Liver (tissue), 9 donors: ENCODE data around the gene ANKZF1. TPM values are rescaled to one million over a fixed set of nuclear protein-coding genes. Genes with fewer than 3 reads are reported as not detected.

Experiments
- DNase-seq: peaks from one replicate; pipeline ENCODE4 v3.0.0-alpha.2; 2017; ENCODE audit warnings: low spot score
- H3K27ac ChIP-seq, 2 donors: one replicate each; pipeline ENCODE4 v1.7.0; 2013; ENCODE audit warnings: inconsistent platforms in 2 of 2, low read length in 2 of 2, control low read depth in 1 of 2, low read depth in 1 of 2, mild to moderate bottlenecking in 1 of 2
- H3K27me3 ChIP-seq, 4 donors: one replicate each; pipeline versions ENCODE4 v1.6.1 to v1.7.0; 2013; ENCODE audit warnings: low read length in 3 of 4, inconsistent platforms in 1 of 4, mild to moderate bottlenecking in 1 of 4, moderate library complexity in 1 of 4; ENCODE audit not compliant: control insufficient read depth in 4 of 4, insufficient read depth in 4 of 4
- H3K36me3 ChIP-seq, 4 donors: one replicate each; pipeline versions ENCODE4 v1.6.1 to v1.7.0; 2013; ENCODE audit warnings: low read length in 3 of 4, mild to moderate bottlenecking in 3 of 4, low read depth in 1 of 4, moderate library complexity in 1 of 4; ENCODE audit not compliant: control insufficient read depth in 4 of 4, insufficient read depth in 3 of 4
- H3K4me1 ChIP-seq, 4 donors: one replicate each; pipeline versions ENCODE4 v1.6.1 to v1.7.0; 2013; ENCODE audit warnings: low read length in 3 of 4, mild to moderate bottlenecking in 3 of 4, moderate library complexity in 1 of 4; ENCODE audit not compliant: control insufficient read depth in 4 of 4, insufficient read depth in 4 of 4
- H3K4me3 ChIP-seq, 3 donors: one replicate each; pipeline versions ENCODE4 v1.6.1 to v1.7.0; 2013; ENCODE audit warnings: low read length in 3 of 3, control low read depth in 1 of 3, low read depth in 1 of 3, mild to moderate bottlenecking in 1 of 3
- H3K9ac ChIP-seq, 2 donors: one replicate each; pipeline ENCODE4 v1.7.0; 2013; ENCODE audit warnings: low read length in 2 of 2, mild to moderate bottlenecking in 2 of 2, moderate library complexity in 2 of 2, control low read depth in 1 of 2, low read depth in 1 of 2
- H3K9me3 ChIP-seq, 4 donors: one replicate each; pipeline versions ENCODE4 v1.6.1 to v1.7.0; 2013; ENCODE audit warnings: low read length in 3 of 4; ENCODE audit not compliant: control insufficient read depth in 4 of 4
- CTCF ChIP-seq: fragments of 150-350 bp; IDR thresholded peaks from 2 replicates; pipeline ENCODE4 v1.5.1; 2017; ENCODE audit warnings: improper control_type of control experiment, low read depth, low read length; ENCODE audit not compliant: missing input control
- EGR1 ChIP-seq, 2 donors: IDR thresholded peaks; 2 replicates each; pipeline ENCODE4 v1.6.1; 2016 to 2018; ENCODE audit warnings: antibody characterized with exemption in 2 of 2, low read depth in 2 of 2
- FOXA1 ChIP-seq: IDR thresholded peaks from 2 replicates; pipeline ENCODE4 v1.6.1; 2016; ENCODE audit warnings: antibody characterized with exemption
- FOXA2 ChIP-seq: IDR thresholded peaks from 2 replicates; pipeline ENCODE4 v1.6.1; 2016; ENCODE audit warnings: antibody characterized with exemption
- GABPA ChIP-seq, 2 donors: IDR thresholded peaks in 1 of 2; conservative IDR thresholded peaks in 1 of 2; 2 replicates each; pipeline ENCODE4 v1.6.1; 2016; ENCODE audit warnings: antibody characterized with exemption in 2 of 2, mild to moderate bottlenecking in 1 of 2, moderate library complexity in 1 of 2
- HNF4A ChIP-seq, 2 donors: conservative IDR thresholded peaks; 2 replicates each; pipeline ENCODE4 v1.6.1; 2016; ENCODE audit warnings: antibody characterized with exemption in 2 of 2, mild to moderate bottlenecking in 2 of 2
- HNF4G ChIP-seq: IDR thresholded peaks from 2 replicates; pipeline ENCODE4 v1.6.1; 2016; ENCODE audit warnings: antibody characterized with exemption
- MAX ChIP-seq: IDR thresholded peaks from 2 replicates; pipeline ENCODE4 v1.6.1; 2016; ENCODE audit warnings: antibody characterized with exemption
- NR2F2 ChIP-seq: IDR thresholded peaks from 2 replicates; pipeline ENCODE4 v1.6.1; 2016; ENCODE audit warnings: antibody characterized with exemption
- RAD21 ChIP-seq, 2 donors: IDR thresholded peaks; 2 replicates each; pipeline ENCODE4 v1.6.1; 2016; ENCODE audit warnings: antibody characterized with exemption in 2 of 2, mild to moderate bottlenecking in 2 of 2
- REST ChIP-seq: IDR thresholded peaks from 2 replicates; pipeline ENCODE4 v1.6.1; 2016; ENCODE audit warnings: antibody characterized with exemption, mild to moderate bottlenecking
- RXRA ChIP-seq, 2 donors: IDR thresholded peaks; 2 replicates each; pipeline ENCODE4 v1.6.1; 2017 to 2018; ENCODE audit warnings: antibody characterized with exemption in 2 of 2, mild to moderate bottlenecking in 1 of 2
- SP1 ChIP-seq: IDR thresholded peaks from 2 replicates; pipeline ENCODE4 v1.6.1; 2018; ENCODE audit warnings: antibody characterized with exemption, mild to moderate bottlenecking
- TAF1 ChIP-seq: conservative IDR thresholded peaks from 2 replicates; pipeline ENCODE4 v1.6.1; 2016; ENCODE audit warnings: antibody characterized with exemption, mild to moderate bottlenecking
- YY1 ChIP-seq: IDR thresholded peaks from 2 replicates; pipeline ENCODE4 v1.6.1; 2016; ENCODE audit warnings: antibody characterized with exemption, mild to moderate bottlenecking
- WGBS: extraction: QIAGEN DNeasy Blood & Tissue Kit; methylation state at CpG from one replicate; pipeline ENCODE4 v1.1.7; 2013; 5-methylcytosine and 5-hydroxymethylcytosine counted together
- polyA plus RNA-seq, 2 donors: library from polyadenylated mRNA; stranded (reverse) in 1 of 2; unstranded in 1 of 2; fragments of 200-250 nt in 1 of 2; fragments of >200 nt in 1 of 2; fragmentation: Nextera tagmentation in 1 of 2; extraction: Ambion mirVana in 1 of 2; gene quantifications; one replicate each; pipeline versions ENCODE4 v1.2.1 to v1.2.3, GENCODE V29; 2013 to 2015
- total RNA-seq, 2 donors: library from RNA; depleted of rRNA; stranded (reverse); fragments of >200 nt; gene quantifications; one replicate each; pipeline ENCODE4 v1.2.3, GENCODE V29; 2014
- TF ChIP-seq, protein P1 (sequence below): IDR thresholded peaks from 2 replicates; pipeline ENCODE4 v1.6.1; 2016; ENCODE audit warnings: antibody characterized with exemption
- donor health status: healthy.
- donor health status: healthy.
- donor health status: healthy.
- donor health status: healthy.
- donor health status: healthy.

Gene ANKZF1
- total and polyA plus RNA-seq, 4 donors = 9.0 to 30.6 (median 20.5) TPM

DNA sequence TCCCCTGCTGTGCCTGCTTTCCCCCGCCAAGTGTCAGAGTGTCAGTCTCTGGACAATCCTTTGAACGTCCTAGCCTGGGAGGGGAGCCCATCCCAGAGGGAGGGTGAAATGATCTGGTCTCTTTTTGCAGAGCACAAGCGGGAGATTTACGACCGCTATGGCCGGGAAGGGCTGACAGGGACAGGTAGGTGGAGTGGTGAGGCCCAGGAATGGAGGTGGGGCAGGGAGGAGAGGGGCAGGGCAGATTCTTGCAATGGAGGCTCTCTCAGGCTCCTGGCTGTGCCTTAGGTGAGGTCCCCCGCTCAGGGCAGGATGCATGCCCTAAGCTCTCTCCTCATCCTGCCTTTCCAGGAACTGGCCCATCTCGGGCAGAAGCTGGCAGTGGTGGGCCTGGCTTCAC lies 52.0 kb downstream of the ANKZF1 start:
- Histone ChIP-seq H3K27ac (no peak overlapping the region), H3K9ac (no peak overlapping the region), H3K4me3 (no peak overlapping the region), H3K4me1 (peaks cover 7 to 24% (median 14%) of the 10 kb centered on the region in 4 donors), H3K36me3 (peaks cover 8 to 45% (median 37%) of the 10 kb centered on the region in 4 donors), H3K9me3 (no peaks in the 10 kb centered on the region), H3K27me3 (no peaks in the 10 kb centered on the region)
- no peak for DNase-seq
- 97% methylated on average over 8 of the region's 8 CpGs for WGBS
- TF ChIP-seq NR2F2 (no peak), RXRA (IDR thresholded peaks at IDR 0.05) (no peak), GABPA (IDR thresholded peaks at IDR 0.05 in 1 of 2, conservative IDR thresholded peaks at IDR 0.05 in 1 of 2) (no peak), EGR1 (IDR thresholded peaks at IDR 0.05; ENCODE audit: low read depth in 2 of 2) (no peak)

DNA sequence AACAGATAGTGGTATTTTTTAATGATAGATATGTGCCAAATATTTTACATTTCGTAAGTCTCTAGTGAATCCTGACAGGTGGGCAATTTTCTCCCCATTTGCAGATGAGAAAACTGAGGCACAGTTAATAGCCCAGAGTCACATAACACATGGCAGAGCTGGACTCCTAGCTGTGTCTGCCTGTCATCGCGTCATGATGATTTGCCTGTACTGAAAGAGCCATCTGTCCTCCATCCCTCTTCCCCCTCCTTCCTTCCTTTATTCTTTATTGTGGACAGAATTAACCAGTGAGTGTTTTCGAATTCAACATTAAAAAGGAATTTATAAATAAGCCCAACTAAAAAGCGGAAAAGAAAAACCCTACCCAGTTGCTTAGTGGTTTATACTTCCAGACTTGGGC lies 52.8 kb downstream of the ANKZF1 start:
- WGBS = 95% methylated on average over 5 of the region's 5 CpGs
- Histone ChIP-seq H3K4me1 (peaks cover 7 to 22% (median 13%) of the 10 kb centered on the region in 4 donors), H3K9me3 (no peaks in the 10 kb centered on the region), H3K9ac (no peak overlapping the region), H3K27me3 (no peaks in the 10 kb centered on the region), H3K4me3 (no peak overlapping the region), H3K36me3 (peaks cover 8 to 45% (median 38%) of the 10 kb centered on the region in 4 donors), H3K27ac (no peak overlapping the region)
- DNase-seq = no peak
- no peak for TF ChIP-seq TAF1
- no peak for TF ChIP-seq HNF4A (conservative IDR thresholded peaks at IDR 0.05)
- TF ChIP-seq EGR1 (IDR thresholded peaks at IDR 0.05; ENCODE audit: low read depth in 2 of 2) = no peak
- no peak for TF ChIP-seq HNF4G
- TF ChIP-seq CTCF = no peak
- no peak for TF ChIP-seq MAX
- no peak for TF ChIP-seq FOXA1
- TF ChIP-seq REST = no peak
- TF ChIP-seq NR2F2 = no peak

- Histone ChIP-seq H3K36me3 (peaks cover 8 to 45% (median 38%) of the 10 kb centered on the region in 4 donors), H3K27me3 (no peaks in the 10 kb centered on the region), H3K4me1 (peaks cover 3 to 15% (median 9%) of the 10 kb centered on the region in 4 donors), H3K4me3 (no peak overlapping the region), H3K27ac (no peak overlapping the region), H3K9ac (no peak overlapping the region), H3K9me3 (no peaks in the 10 kb centered on the region)
- 95% methylated on average over 17 of the region's 17 CpGs for WGBS
- no peak for DNase-seq
- TF ChIP-seq FOXA2 (no peak), CTCF (no peak), RAD21 (IDR thresholded peaks at IDR 0.05) (no peak), NR2F2 (no peak), HNF4G (no peak), YY1 (no peak), RXRA (IDR thresholded peaks at IDR 0.05) (no peak), HNF4A (conservative IDR thresholded peaks at IDR 0.05) (no peak), SP1 (no peak), MAX (no peak), FOXA1 (no peak)
- TF ChIP-seq, protein P1, sequence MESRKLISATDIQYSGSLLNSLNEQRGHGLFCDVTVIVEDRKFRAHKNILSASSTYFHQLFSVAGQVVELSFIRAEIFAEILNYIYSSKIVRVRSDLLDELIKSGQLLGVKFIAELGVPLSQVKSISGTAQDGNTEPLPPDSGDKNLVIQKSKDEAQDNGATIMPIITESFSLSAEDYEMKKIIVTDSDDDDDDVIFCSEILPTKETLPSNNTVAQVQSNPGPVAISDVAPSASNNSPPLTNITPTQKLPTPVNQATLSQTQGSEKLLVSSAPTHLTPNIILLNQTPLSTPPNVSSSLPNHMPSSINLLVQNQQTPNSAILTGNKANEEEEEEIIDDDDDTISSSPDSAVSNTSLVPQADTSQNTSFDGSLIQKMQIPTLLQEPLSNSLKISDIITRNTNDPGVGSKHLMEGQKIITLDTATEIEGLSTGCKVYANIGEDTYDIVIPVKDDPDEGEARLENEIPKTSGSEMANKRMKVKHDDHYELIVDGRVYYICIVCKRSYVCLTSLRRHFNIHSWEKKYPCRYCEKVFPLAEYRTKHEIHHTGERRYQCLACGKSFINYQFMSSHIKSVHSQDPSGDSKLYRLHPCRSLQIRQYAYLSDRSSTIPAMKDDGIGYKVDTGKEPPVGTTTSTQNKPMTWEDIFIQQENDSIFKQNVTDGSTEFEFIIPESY = no peak
These were observed 53.5 kb downstream of the ANKZF1 start for GRCh38 chr2:219282943-219283581.
